Right lobe of liver (tissue), 6 donors: ENCODE results near the gene MTHFD1L. TPM values are rescaled to one million over a fixed set of nuclear protein-coding genes. Genes with fewer than 3 reads are reported as not detected.

Experiments
- ATAC-seq, 4 donors: fragments of 200-7000 bp; cut with Tn5 transposase; one replicate each; pipeline ENCODE4 v1.9.1; 2020; ENCODE audit warnings: mild to moderate bottlenecking in 4 of 4, moderate library complexity in 4 of 4
- DNase-seq, 3 donors: peaks; one replicate each; pipeline ENCODE4 v3.0.0-alpha.2; 2020
- H3K27ac ChIP-seq, 3 donors: fragments of 200-600 bp; one replicate each; pipeline ENCODE4 v1.8.0; 2022
- H3K27me3 ChIP-seq, 2 donors: fragments of 200-600 bp; one replicate each; pipeline ENCODE4 v1.8.0; 2022
- H3K36me3 ChIP-seq, 4 donors: fragments of 200-600 bp; sonication (generic) in 1 of 4; one replicate each; pipeline versions ENCODE4 v1.5.1 to v1.8.0; 2017 to 2022; ENCODE audit warnings: control low read depth in 1 of 4
- H3K4me1 ChIP-seq, 4 donors: fragments of 200-600 bp; sonication (generic) in 1 of 4; one replicate each; pipeline versions ENCODE4 v1.5.1 to v1.8.0; 2017 to 2022; ENCODE audit warnings: control low read depth in 1 of 4
- H3K4me3 ChIP-seq, 3 donors: fragments of 200-600 bp; one replicate each; pipeline ENCODE4 v1.8.0; 2022
- H3K9me3 ChIP-seq, 4 donors: fragments of 200-600 bp; sonication (generic) in 1 of 4; one replicate each; pipeline versions ENCODE4 v1.5.1 to v1.8.0; 2017 to 2022; ENCODE audit warnings: control low read depth in 1 of 4
- CTCF ChIP-seq, 4 donors: fragments of 200-600 bp in 3 of 4; fragments of 450-650 bp in 1 of 4; IDR thresholded peaks; one replicate each; pipeline versions ENCODE4 v1.5.1 to v1.8.0; 2016 to 2022; ENCODE audit warnings: antibody characterized with exemption in 4 of 4, mild to moderate bottlenecking in 2 of 4
- POLR2A ChIP-seq: fragments of 450-650 bp; IDR thresholded peaks from one replicate; pipeline ENCODE4 v1.6.1; 2017; ENCODE audit warnings: antibody characterized with exemption, mild to moderate bottlenecking
- WGBS: methylation state at CpG from one replicate; pipeline ENCODE4 v1.1.6; 2018; ENCODE audit warnings: low coverage, low lambda C conversion rate; ENCODE audit not compliant: insufficient coverage; ENCODE audit errors: missing lambda C conversion rate; 5-methylcytosine and 5-hydroxymethylcytosine counted together
- intact Hi-C, 2 donors: fragments of 100-400 bp; cut with DNase I; formaldehyde crosslinking; loops; one replicate each; pipeline versions ENCODE4 v1.11.2 to v1.14.1; 2022
- total RNA-seq, 6 experiments: library from RNA; depleted of rRNA in 2 of 6; stranded (reverse); fragments of >200 nt in 2 of 6; fragmentation: NEBNext Ultra II Directional in 3 of 6; extraction: Animal tissue kit (Norgen Biotek cat#: 25700) in 3 of 6; gene quantifications; one replicate each; pipeline versions ENCODE4 v1.1.0 to v1.2.4, GENCODE V29; 2016 to 2023
- donor health status: DM: no; HTN: yes; CAD: no.
- donor health status: DM: no; HTN: no; CAD: no.
- donor health status: DM: no; HTN: no; CAD: no.
- donor health status: DM: no; HTN: yes; CAD: no.
- donor health status: DM: no; HTN: yes; CAD: no.

Gene MTHFD1L
- total RNA-seq, 6 experiments from 2014 or later, result 1.7 to 11.5 (median 4.9) TPM

DNA sequence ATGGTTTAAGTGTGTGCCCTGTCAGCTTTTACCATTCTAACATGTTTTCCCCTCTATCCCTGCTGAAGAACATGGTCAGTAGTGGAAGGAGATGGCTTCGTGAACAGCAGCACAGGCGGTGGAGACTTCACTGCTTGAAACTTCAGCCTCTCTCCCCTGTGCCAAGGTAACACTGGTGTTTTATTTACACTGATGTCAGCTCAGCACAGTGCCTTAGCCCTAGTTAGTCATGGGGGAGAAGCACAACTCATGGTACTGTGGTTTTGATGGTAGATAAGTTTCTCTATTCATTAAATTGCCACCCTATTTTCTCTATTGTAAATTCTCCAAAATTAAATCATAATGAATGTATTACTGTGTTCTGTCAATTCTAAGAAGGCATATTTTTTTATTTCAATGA lies 56.6 kb downstream of the MTHFD1L start:
- Histone ChIP-seq H3K4me3 (no peak overlapping the region), H3K27me3 (no peaks in the 10 kb centered on the region), H3K27ac (no peak overlapping the region), H3K4me1 (no peaks in the 10 kb centered on the region), H3K9me3 (no peaks in the 10 kb centered on the region), H3K36me3 (peaks cover 0 to 4% (median 0%) of the 10 kb centered on the region in 4 donors)
- DNase-seq (no peak), ATAC-seq (no peak)
- TF ChIP-seq POLR2A, result no peak
- TF ChIP-seq CTCF (IDR thresholded peaks at IDR 0.05), result no peak
- 100% methylated on average over 2 of the region's 2 CpGs for WGBS
- intact Hi-C loops, result no loop called here

GRCh38 chr6:150924808-150925589 lies 59.5 kb downstream of the MTHFD1L start:
- no peak overlapping the region for H3K4me3 ChIP-seq
- H3K36me3 ChIP-seq, result no peaks in the 10 kb centered on the region
- H3K4me1 ChIP-seq, result no peaks in the 10 kb centered on the region
- DNase-seq (no peak), ATAC-seq (peak; percentile 22 to 79 (median 74))
- 77% methylated on average over 5 of the region's 11 CpGs for WGBS
- H3K9me3 ChIP-seq, result no peaks in the 10 kb centered on the region
- H3K27ac ChIP-seq, result peak overlapping the region in 1 of 3 donors; percentile 2
- H3K27me3 ChIP-seq, result no peaks in the 10 kb centered on the region
- no peak for TF ChIP-seq CTCF (IDR thresholded peaks at IDR 0.05)
- no peak for TF ChIP-seq POLR2A
- intact Hi-C loops, result no loop called here

GRCh38 chr6:150925590-150925928 lies 60.1 kb downstream of the MTHFD1L start:
- no peak for TF ChIP-seq POLR2A
- no peak for TF ChIP-seq CTCF (IDR thresholded peaks at IDR 0.05)
- no peak overlapping the region for H3K27ac ChIP-seq
- WGBS, result 65% methylated on average over 5 of the region's 5 CpGs
- intact Hi-C loops, result no loop called here
- DNase-seq (no peak), ATAC-seq (no peak)
- H3K4me1 ChIP-seq, result no peaks in the 10 kb centered on the region
- H3K36me3 ChIP-seq, result no peaks in the 10 kb centered on the region
- H3K9me3 ChIP-seq, result no peaks in the 10 kb centered on the region
- H3K27me3 ChIP-seq, result no peaks in the 10 kb centered on the region
- H3K4me3 ChIP-seq, result no peak overlapping the region

DNA sequence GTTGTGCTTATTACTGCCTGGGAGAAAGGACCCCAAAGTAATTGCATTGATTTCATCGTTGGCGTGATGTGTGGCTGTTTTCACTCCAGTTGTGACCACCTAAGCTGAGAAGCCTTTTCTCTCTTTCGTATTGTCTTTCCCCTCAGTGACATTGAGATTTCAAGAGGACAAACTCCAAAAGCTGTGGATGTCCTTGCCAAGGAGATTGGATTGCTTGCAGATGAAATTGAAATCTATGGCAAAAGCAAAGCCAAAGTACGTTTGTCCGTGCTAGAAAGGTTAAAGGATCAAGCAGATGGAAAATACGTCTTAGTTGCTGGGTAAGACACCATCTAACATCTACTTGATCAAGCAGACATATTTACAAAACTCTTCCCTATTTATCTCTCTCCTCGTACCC lies 60.5 kb downstream of the MTHFD1L start:
- intact Hi-C loops, result no loop called here
- no peak for ATAC-seq

More for the DNA sequence above, 60.5 kb downstream of the MTHFD1L start:
- Histone ChIP-seq H3K9me3 (no peaks in the 10 kb centered on the region), H3K36me3 (no peaks in the 10 kb centered on the region), H3K4me3 (no peak overlapping the region), H3K4me1 (no peaks in the 10 kb centered on the region), H3K27ac (peak overlapping the region in 1 of 3 donors; percentile 30), H3K27me3 (no peaks in the 10 kb centered on the region)
- WGBS, result 61% methylated on average over 7 of the region's 7 CpGs
- TF ChIP-seq CTCF (IDR thresholded peaks at IDR 0.05), result no peak
- no peak for TF ChIP-seq POLR2A
- DNase-seq, result no peak
